Measurements from ENCODE around the gene BOLA3. TPM values are rescaled to one million over a fixed set of nuclear protein-coding genes. Genes with fewer than 3 reads are reported as not detected.

Gene BOLA3
- total RNA-seq, 1 experiment from 2014 or later, result 69.7 TPM

- no TSS peak for BruUV-seq (replicated peaks)
- CTCF ChIA-PET, result no interaction called here
- intact Hi-C loops (cut with micrococcal nuclease; ENCODE audit: unreplicated experiment), result no loop called here
- H3K36me3 ChIP-seq (ENCODE audit: control insufficient read depth, insufficient read depth, low read length), result no peaks in the 10 kb centered on the region
- in situ Hi-C loops (cut with HindIII; ENCODE audit: low pct_unique_long_range_greater_than_20kb, low sequenced_read_pairs), result no loop called here
- H3K4me1 ChIP-seq (ENCODE audit: control insufficient read depth, insufficient read depth, low read length), result no peaks in the 10 kb centered on the region
- no peak overlapping the region for H3K4me3 ChIP-seq (ENCODE audit: low read depth in 2 of 2, low read length in 2 of 2)
- DNase-seq (ENCODE audit: low read depth, low spot score) (no peak), ATAC-seq (no peak)
- POLR2A ChIA-PET, result no interaction called here
- TF ChIP-seq CTCF (IDR thresholded peaks at IDR 0.05) (no peak), TCF7L2 (IDR thresholded peaks at IDR 0.05; ENCODE audit: low read depth, low read length) (no peak), POLR2AphosphoS5 (IDR thresholded peaks at IDR 0.05; ENCODE audit: low read depth, low read length) (no peak), REST (IDR thresholded peaks at IDR 0.05; ENCODE audit: insufficient read depth in 1 of 2, low read depth in 2 of 2, low read length in 1 of 2) (no peak), SIN3A (IDR thresholded peaks at IDR 0.05; ENCODE audit: borderline replicate concordance, insufficient read depth, low read depth, low read length) (no peak)
- no peak overlapping the region for H3K27ac ChIP-seq (ENCODE audit: low read length)
- H3K27me3 ChIP-seq (ENCODE audit: control insufficient read depth, insufficient read depth, low read length), result no peaks in the 10 kb centered on the region
- H3K9me3 ChIP-seq (ENCODE audit: control insufficient read depth, insufficient read depth, low read depth, low read length), result no peaks in the 10 kb centered on the region
Measured at GRCh38 chr2:74186038-74186437, 38.3 kb upstream of the BOLA3 start.

- ChIA-PET CTCF (no interaction called here), POLR2A (no interaction called here)
Measured at GRCh38 chr2:74183878-74184277, 36.2 kb upstream of the BOLA3 start.

More at GRCh38 chr2:74183878-74184277, 36.2 kb upstream of the BOLA3 start:
- Histone ChIP-seq H3K4me1 (ENCODE audit: control insufficient read depth, insufficient read depth, low read length) (no peaks in the 10 kb centered on the region), H3K9me3 (ENCODE audit: control insufficient read depth, insufficient read depth, low read depth, low read length) (no peaks in the 10 kb centered on the region), H3K27ac (ENCODE audit: low read length) (no peak overlapping the region), H3K36me3 (ENCODE audit: control insufficient read depth, insufficient read depth, low read length) (no peaks in the 10 kb centered on the region), H3K4me3 (ENCODE audit: low read depth in 2 of 2, low read length in 2 of 2) (no peak overlapping the region), H3K27me3 (ENCODE audit: control insufficient read depth, insufficient read depth, low read length) (no peaks in the 10 kb centered on the region)
- no TSS peak for BruUV-seq (replicated peaks)
- DNase-seq (ENCODE audit: low read depth, low spot score) (no peak), ATAC-seq (no peak)
- intact Hi-C loops (cut with micrococcal nuclease; ENCODE audit: unreplicated experiment), result no loop called here
- TF ChIP-seq CTCF (IDR thresholded peaks at IDR 0.05), result no peak
- TF ChIP-seq POLR2AphosphoS5 (IDR thresholded peaks at IDR 0.05; ENCODE audit: low read depth, low read length), result no peak
- TF ChIP-seq REST (IDR thresholded peaks at IDR 0.05; ENCODE audit: insufficient read depth in 1 of 2, low read depth in 2 of 2, low read length in 1 of 2), result no peak
- no peak for TF ChIP-seq TCF7L2 (IDR thresholded peaks at IDR 0.05; ENCODE audit: low read depth, low read length)
- TF ChIP-seq SIN3A (IDR thresholded peaks at IDR 0.05; ENCODE audit: borderline replicate concordance, insufficient read depth, low read depth, low read length), result no peak
- in situ Hi-C loops (cut with HindIII; ENCODE audit: low pct_unique_long_range_greater_than_20kb, low sequenced_read_pairs), result no loop called here
